ENCODE measurements around the gene PHOX2A.
"Not testable (repeated sequence)": the region's sequence is repeated elsewhere in the genome, so short reads cannot be mapped to it uniquely, and the experiment has no call there.

Gene PHOX2A

DNA sequence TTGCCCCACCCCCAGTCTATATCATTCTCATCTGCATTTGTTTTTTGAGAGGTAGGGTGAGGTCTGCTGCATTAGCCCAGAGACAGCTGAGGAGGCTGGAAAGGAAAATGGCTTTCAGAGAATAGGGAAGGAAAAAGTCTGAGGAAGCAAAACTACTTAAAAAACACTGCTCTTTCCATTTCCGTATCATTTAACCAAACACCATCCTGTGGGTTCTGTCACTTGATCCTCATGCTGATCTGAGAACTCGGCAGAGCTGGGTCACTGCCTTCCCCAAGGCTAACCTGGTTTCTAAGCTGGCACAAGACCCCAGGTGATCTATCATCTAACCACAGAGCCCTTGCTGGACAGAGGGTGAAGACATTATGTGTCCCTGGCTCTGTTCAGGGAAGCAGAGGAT, 26.1 kb downstream of the PHOX2A start:
- TF ChIP-seq, protein P1, sequence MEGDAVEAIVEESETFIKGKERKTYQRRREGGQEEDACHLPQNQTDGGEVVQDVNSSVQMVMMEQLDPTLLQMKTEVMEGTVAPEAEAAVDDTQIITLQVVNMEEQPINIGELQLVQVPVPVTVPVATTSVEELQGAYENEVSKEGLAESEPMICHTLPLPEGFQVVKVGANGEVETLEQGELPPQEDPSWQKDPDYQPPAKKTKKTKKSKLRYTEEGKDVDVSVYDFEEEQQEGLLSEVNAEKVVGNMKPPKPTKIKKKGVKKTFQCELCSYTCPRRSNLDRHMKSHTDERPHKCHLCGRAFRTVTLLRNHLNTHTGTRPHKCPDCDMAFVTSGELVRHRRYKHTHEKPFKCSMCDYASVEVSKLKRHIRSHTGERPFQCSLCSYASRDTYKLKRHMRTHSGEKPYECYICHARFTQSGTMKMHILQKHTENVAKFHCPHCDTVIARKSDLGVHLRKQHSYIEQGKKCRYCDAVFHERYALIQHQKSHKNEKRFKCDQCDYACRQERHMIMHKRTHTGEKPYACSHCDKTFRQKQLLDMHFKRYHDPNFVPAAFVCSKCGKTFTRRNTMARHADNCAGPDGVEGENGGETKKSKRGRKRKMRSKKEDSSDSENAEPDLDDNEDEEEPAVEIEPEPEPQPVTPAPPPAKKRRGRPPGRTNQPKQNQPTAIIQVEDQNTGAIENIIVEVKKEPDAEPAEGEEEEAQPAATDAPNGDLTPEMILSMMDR (conservative IDR thresholded peaks at IDR 0.05) = no peak
- no peak overlapping the region for H3K27ac ChIP-seq

DNA sequence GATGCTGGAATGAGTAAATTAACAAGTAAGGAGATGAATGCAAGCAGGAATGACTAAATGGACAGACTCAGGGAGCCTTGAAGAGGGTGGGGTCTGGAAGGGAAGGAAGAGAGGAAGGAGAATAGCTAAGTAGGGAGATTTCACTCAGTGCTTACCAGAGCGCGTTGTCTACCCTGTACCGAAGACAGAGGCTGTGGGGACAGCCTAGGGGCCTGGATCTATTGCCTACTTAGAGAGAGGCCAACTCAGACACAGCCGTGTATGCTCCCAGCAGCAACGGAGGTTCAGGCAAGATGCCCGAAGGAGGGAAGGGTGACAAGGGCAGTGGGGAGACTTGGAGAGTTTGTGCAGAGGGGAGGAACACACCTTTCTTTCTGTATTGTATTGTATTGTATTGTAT, 27.3 kb downstream of the PHOX2A start, which contains the start of gene FOLR2:
TSS of gene FOLR2 (plus strand) at position 157 of the 400 bp plus-strand sequence. CDS start 1,791 bp downstream, outside the sequence.
- TF ChIP-seq, protein P1 (conservative IDR thresholded peaks at IDR 0.05) = no peak

DNA sequence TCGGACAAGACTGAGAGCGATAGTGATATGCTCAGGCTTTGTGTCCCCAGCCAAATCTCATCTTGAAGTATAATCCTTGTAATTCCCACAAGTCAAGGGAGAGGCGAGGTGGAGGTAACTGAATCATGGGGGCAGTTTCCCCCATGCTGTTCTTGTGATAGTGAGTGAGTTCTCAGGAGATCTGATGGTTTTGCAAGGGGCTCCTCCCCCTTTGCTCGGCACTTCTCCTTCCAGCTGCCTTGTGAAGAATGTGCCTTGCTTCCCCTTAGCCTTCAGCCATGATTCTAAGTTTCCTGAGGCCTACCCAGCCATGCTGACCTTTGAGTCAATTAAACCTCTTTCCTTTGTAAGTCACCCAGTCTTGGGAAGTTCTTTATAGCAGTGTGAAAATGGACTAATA, 34.9 kb downstream of the PHOX2A start:
- TF ChIP-seq, protein P1 (conservative IDR thresholded peaks at IDR 0.05) = no peak

More for the DNA sequence above, 27.3 kb downstream of the PHOX2A start, which contains the start of gene FOLR2:
- H3K27ac ChIP-seq = no peak within 1 kb of the TSS

DNA sequence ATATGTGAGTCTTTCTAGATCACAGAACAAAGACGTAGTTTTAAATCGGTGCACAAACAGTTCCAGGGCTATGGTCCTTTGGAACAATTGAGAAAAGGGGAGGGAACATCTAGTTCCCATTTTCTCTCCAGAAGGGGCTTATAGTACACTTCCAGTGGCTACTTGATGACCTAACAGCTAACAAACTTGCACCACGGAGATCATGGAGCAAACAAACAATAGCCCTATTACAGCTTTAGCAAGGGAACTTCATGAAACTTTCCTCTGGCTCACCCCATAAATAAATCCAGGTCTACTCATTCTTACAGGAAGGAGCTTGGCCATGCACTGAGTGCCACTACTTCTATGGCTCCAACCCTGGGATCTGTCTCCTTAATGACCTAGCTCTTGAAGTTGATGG, 35.7 kb downstream of the PHOX2A start:
- TF ChIP-seq, protein P1 (conservative IDR thresholded peaks at IDR 0.05) = no peak
- no peak overlapping the region for H3K27ac ChIP-seq

More for the DNA sequence above, 34.9 kb downstream of the PHOX2A start:
- H3K27ac ChIP-seq = no peak overlapping the region

DNA sequence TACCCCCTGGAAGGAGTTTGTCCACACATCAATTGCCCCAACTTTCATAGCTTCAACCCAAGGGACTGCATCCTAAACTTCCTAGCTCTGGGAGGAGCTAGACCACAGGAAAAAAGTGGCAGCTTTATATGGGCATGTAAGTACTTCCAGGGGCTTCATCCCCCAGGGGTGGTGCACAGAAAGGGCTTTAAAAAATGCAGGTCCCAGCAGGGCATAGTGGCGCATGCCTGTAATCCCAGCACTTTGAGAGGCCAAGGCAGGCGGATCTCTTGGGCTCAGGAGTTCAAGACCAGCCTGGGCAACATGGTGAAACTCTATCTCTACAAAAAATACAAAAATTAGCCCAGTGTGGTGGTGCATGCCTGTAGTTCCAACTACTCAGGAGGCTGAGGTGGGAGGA, 37.2 kb downstream of the PHOX2A start:
- not testable (repeated sequence) for H3K27ac ChIP-seq

DNA sequence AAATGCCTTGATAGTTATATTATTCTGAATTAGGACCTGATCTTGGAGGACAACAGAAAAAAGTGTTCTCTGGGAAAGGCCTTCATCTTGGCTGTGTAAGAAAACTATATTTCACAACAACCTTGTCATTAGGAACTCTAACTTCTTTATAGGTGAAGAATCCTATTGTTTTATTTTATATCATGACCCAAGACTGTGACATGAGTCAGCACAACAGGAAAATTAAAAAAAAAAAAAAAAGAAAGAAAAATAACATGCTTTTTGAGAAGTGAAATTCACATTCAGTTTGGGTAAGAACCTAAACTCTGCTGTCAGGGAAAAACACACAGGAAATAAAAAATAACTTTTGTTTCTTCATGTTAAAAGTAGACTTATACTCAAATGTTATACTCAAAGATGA, 39.1 kb downstream of the PHOX2A start:
- H3K27ac ChIP-seq = no peak overlapping the region
- TF ChIP-seq, protein P1 (conservative IDR thresholded peaks at IDR 0.05) = no peak

DNA sequence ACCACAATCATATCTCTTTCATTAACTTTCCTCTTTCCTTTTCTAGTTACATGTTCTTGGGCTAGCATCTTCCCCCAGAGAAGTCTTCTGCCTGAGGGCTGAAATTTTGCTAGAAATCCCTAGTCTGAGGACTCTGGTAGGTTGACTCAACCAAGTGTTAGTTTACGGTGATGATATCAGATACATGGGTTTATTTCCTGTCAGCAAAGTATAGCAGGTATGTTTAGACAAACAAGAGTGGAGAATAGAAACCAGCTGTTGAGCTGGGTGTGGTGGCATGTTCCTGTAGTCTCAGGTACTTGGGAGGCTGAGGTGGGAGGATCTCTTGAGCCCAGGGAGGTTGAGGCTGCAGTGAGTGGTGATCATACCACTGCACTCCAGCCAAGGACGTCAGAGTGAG, 40.8 kb downstream of the PHOX2A start:
- TF ChIP-seq, protein P1 (conservative IDR thresholded peaks at IDR 0.05) = no peak
- H3K27ac ChIP-seq = no peak overlapping the region

DNA sequence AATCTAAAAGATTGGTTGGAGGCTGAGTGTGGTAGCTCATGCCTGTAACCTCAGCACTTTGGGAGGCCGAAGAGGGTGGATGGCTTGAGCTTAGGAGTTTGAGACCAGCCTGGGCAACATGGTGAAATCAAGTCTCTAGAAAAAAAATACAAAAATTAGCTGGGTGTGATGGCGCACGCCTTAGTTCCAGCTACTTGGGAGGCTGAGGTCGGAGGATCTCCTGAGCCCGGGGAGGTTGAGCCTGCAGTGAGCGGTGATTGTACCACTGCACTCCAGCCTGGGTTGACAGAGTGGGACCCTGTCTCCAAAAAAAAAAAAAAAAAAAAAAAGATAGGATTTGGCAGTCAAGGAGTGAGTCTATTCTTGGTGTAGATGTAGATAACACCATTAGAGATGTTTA, 41.4 kb downstream of the PHOX2A start:
- H3K27ac ChIP-seq = no peak overlapping the region
- TF ChIP-seq, protein P1 (conservative IDR thresholded peaks at IDR 0.05) = no peak

DNA sequence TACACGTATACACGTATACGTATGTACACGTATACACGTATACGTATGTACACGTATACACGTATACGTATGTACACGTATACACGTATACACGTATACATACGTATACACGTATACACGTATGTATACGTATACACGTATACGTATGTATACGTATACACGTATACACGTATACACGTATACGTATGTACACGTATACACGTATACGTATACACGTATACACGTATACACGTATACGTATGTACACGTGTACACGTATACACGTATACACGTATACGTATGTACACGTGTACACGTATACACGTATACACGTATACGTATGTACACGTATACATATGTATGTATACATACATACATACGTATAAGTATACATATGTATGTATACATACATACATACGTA, 42.5 kb downstream of the PHOX2A start:
- not testable (repeated sequence) for H3K27ac ChIP-seq
